Muscle layer of colon (tissue), 2 donors: ENCODE measurements around the gene PRR3.
"Not testable (repeated sequence)": the region's sequence is repeated elsewhere in the genome, so short reads cannot be mapped to it uniquely, and the experiment has no call there.

ENCODE experiments used
- H3K27ac ChIP-seq: one replicate; pipeline ENCODE4 v1.7.0; 2013; ENCODE audit warnings: low read depth, mild to moderate bottlenecking, low read length, moderate library complexity
- H3K27me3 ChIP-seq, 2 donors: one replicate each; pipeline ENCODE4 v1.7.0; 2013; ENCODE audit warnings: low read length in 2 of 2, mild to moderate bottlenecking in 2 of 2; ENCODE audit not compliant: insufficient read depth in 2 of 2, control insufficient read depth in 1 of 2
- H3K36me3 ChIP-seq: one replicate; pipeline ENCODE4 v1.7.0; 2013; ENCODE audit warnings: mild to moderate bottlenecking, low read length; ENCODE audit not compliant: insufficient read depth
- H3K4me1 ChIP-seq: one replicate; pipeline ENCODE4 v1.7.0; 2013; ENCODE audit warnings: mild to moderate bottlenecking, low read length; ENCODE audit not compliant: insufficient read depth
- H3K4me3 ChIP-seq, 2 donors: one replicate each; pipeline ENCODE4 v1.7.0; 2013; ENCODE audit warnings: low read length in 2 of 2, low read depth in 1 of 2, mild to moderate bottlenecking in 1 of 2, moderate library complexity in 1 of 2
- H3K9ac ChIP-seq: one replicate; pipeline ENCODE4 v1.7.0; 2013; ENCODE audit warnings: low read length
- H3K9me3 ChIP-seq: one replicate; pipeline ENCODE4 v1.7.0; 2013; ENCODE audit warnings: mild to moderate bottlenecking, low read length
- donor health status: abdominal sarcoma.
- donor health status: Adenocarcinoma of cecum.

Gene PRR3

GRCh38 chr6:30556906-30557682 lies at the start of gene PRR3:
Gene PRR3, plus strand, starts transcription at chr6:30557295. Its CDS starts 50 bp downstream, at chr6:30557345.
- H3K4me1 ChIP-seq = peaks cover 20% of the 10 kb centered on the region
- H3K9ac ChIP-seq = peak within 1 kb of the TSS; percentile 92
- no peaks in the 10 kb centered on the region for H3K27me3 ChIP-seq
- peak within 1 kb of the TSS; percentile 88 to 98 for H3K4me3 ChIP-seq
- peaks cover 31% of the 10 kb centered on the region for H3K36me3 ChIP-seq
- peak within 1 kb of the TSS; percentile 99 for H3K27ac ChIP-seq
- no peaks in the 10 kb centered on the region for H3K9me3 ChIP-seq

DNA sequence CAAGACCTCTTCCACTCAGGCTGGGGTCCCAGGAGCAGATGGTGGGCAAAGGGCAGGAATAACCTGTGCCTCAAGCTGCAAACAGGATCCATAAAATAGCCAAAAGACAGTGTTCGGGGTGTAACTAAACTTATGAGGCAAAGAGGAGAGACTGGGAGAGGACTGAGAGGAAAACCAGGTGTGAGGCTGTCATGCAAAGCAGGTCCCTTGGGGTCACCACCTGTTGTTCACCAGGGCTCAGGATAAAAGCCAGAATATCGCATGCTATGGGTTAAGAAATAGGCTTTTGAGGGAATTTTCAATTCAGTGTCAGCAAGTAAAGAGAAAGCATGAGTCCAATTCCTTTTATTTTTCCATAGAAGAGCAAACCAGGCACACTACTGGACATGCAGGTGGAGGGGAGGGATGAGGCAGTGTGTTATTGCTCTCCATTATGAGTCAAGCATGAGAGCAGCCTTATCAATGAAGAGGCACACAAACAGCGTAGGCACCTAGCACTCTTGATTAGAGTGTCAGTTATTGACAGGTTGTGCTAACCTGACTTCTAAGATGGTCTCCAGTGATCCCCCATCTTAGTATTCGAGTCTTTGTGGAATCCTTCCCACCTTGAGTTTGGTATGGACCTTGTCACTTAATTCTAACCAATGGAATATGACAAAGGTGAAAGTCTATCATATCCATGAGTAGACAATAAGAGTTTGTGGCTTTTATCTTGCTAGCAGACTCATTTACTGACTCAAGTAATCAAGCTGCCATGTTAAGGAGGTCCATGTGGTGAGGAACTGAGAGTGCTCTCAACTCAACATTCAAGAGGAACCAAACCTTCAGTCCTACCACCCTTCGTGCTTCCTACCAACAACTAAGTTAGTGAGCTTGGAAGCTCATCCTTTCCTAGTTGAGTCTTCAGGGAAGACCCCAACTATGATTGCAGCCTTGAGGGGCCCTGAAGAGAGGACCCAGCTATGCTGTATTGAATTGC lies 49.0 kb upstream of the PRR3 start:
- Histone ChIP-seq H3K36me3 (no peaks in the 10 kb centered on the region), H3K27ac (no peak overlapping the region), H3K27me3 (no peaks in the 10 kb centered on the region), H3K9me3 (no peaks in the 10 kb centered on the region), H3K4me1 (no peaks in the 10 kb centered on the region), H3K9ac (no peak overlapping the region), H3K4me3 (no peak overlapping the region)

DNA sequence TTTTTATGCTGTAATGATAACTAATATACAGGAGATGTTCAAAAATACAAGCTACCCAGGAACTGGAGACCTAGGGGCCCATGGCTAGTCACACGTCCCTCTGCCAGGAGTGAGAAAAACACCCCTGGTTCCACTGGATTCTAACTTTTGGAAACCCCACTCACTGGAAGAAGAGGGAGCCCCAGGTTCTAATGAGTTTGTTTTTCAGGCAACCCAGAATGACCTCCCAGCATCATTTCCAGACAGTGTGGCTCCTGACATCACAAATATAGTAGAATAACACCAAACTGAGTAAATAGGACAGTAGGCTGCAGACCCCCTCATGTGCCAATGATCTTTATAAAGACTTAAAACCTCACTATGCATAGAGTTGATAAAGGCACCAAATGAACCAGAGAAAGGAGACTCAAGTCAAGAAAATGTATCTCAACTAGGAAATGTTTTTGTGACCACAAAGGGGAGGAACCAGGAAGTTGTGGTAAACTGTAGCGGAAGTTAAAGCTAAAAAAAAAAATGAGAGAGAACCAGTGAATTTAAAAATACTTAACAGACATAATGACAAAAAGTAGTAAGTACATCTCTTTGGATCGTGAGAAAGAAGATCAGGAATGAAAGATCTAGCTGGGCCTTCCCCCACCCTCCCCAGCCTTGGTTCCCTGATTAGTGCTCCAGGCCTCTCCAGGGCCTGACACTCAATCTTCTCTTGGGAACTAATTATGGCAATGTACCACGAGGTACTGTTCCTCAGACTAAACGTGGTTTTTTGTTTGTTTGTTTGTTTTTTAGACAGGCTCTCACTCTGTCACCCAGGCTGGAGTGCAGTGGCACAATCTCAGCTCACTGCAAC lies 48.0 kb upstream of the PRR3 start:
- Histone ChIP-seq H3K4me1 (no peaks in the 10 kb centered on the region), H3K9me3 (no peaks in the 10 kb centered on the region), H3K27ac (no peak overlapping the region), H3K36me3 (no peaks in the 10 kb centered on the region), H3K9ac (no peak overlapping the region), H3K27me3 (no peaks in the 10 kb centered on the region), H3K4me3 (no peak overlapping the region)

GRCh38 chr6:30510419-30511168 lies 46.5 kb upstream of the PRR3 start:
- no peaks in the 10 kb centered on the region for H3K36me3 ChIP-seq
- no peaks in the 10 kb centered on the region for H3K4me1 ChIP-seq
- H3K27ac ChIP-seq = no peak overlapping the region
- H3K9ac ChIP-seq = no peak overlapping the region
- no peak overlapping the region for H3K4me3 ChIP-seq
- H3K9me3 ChIP-seq = no peaks in the 10 kb centered on the region
- no peaks in the 10 kb centered on the region for H3K27me3 ChIP-seq

DNA sequence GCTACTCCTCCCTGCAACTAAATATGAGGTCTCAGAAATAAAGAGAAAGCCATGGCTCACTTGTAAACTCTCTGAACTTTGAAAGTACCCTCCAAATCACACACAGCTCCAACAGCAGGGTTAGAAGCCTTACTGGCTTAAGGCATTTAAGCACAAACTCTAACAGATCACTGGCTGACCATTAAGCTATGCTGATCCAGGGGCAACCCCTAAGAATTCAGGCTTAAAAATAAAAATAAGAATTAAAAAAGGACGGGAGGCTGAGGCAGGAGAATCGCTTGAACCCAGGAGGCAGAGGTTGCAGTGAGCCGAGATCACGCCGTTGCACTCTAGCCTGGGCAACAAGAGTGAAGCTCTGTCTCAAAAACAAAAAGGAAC lies 45.9 kb upstream of the PRR3 start:
- no peak overlapping the region for H3K27ac ChIP-seq
- no peaks in the 10 kb centered on the region for H3K9me3 ChIP-seq
- no peak overlapping the region for H3K4me3 ChIP-seq
- H3K4me1 ChIP-seq = no peaks in the 10 kb centered on the region
- no peaks in the 10 kb centered on the region for H3K36me3 ChIP-seq
- H3K9ac ChIP-seq = no peak overlapping the region
- H3K27me3 ChIP-seq = no peaks in the 10 kb centered on the region

DNA sequence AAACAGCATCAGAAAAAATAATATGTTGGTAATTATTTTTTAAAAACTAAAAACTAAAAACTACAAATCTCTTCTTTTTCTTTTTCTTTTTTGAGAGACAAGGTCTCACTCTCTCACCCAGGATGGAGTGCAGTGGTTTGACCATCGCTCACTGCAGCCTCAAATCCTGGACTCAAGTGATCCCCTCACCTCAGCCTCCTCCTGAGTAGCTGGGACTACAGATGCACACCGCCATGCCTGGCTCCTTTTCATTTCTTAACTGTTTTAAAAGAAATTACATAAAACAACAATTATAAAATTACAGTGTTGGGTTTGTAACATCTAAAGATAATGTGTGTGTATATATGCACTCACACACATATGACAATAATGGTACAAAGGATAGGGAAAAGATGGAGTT lies 43.6 kb upstream of the PRR3 start:
- Histone ChIP-seq H3K27me3 (no peaks in the 10 kb centered on the region), H3K36me3 (no peaks in the 10 kb centered on the region), H3K4me3 (no peak overlapping the region), H3K4me1 (no peaks in the 10 kb centered on the region), H3K9me3 (no peaks in the 10 kb centered on the region), H3K27ac (no peak overlapping the region), H3K9ac (no peak overlapping the region)

- Histone ChIP-seq H3K9ac (no peak overlapping the region), H3K36me3 (no peaks in the 10 kb centered on the region), H3K4me3 (no peak overlapping the region), H3K27ac (no peak overlapping the region), H3K27me3 (no peaks in the 10 kb centered on the region), H3K4me1 (peaks cover 5% of the 10 kb centered on the region), H3K9me3 (no peaks in the 10 kb centered on the region)
Observed at GRCh38 chr6:30515106-30515505, 42.0 kb upstream of the PRR3 start.

DNA sequence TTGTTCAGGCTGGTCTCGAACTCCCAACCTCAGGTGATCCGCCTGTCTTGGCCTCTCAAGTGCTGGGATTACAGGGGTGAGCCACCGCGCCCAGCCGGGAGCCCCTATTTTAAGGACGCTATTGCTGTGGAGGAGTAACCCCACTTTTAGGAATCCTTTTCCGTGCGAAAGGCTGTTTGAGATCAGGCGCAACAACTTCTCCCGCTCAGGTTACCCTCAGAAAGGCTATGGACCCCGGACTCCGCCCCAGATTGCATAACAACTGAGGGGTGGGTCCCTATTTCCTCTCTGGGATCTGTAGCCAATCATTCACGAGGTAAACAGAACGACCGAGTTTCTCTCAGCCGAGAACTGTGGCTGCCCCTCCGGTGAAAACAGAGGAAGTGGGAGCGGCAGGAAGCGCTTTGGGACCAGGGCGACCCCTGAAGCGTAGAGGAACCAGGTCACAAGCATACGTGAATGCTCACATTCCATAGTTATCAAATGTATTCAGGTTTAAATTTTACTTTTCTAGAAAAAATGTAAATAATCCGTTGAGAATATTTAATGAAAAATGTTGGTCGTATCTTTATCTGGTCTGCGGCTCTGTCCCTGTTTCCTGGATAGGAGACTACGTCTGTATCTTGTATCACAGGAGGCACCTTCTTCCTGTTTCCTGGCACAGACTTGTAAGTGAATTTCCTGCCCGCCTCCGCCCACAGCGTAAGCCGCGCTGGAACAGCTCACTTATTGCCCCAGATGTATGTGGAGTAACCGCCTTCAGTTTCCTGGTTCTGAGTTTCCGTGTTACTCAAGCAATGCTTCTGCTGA lies 40.9 kb upstream of the PRR3 start:
- Histone ChIP-seq H3K27ac (peak overlapping the region; percentile 59), H3K27me3 (no peaks in the 10 kb centered on the region), H3K4me3 (peak overlapping the region in 1 of 2 donors; percentile 73), H3K4me1 (peaks cover 9% of the 10 kb centered on the region), H3K36me3 (no peaks in the 10 kb centered on the region), H3K9ac (peak overlapping the region; percentile 44), H3K9me3 (no peaks in the 10 kb centered on the region)

GRCh38 chr6:30516754-30517076 lies 40.4 kb upstream of the PRR3 start:
- H3K9me3 ChIP-seq, H3K36me3 ChIP-seq, H3K4me1 ChIP-seq, H3K27me3 ChIP-seq: not testable (repeated sequence)
- H3K4me3 ChIP-seq = peak overlapping the region in 1 of 2 donors; percentile 73
- peak overlapping the region; percentile 44 for H3K9ac ChIP-seq
- peak overlapping the region; percentile 59 for H3K27ac ChIP-seq

DNA sequence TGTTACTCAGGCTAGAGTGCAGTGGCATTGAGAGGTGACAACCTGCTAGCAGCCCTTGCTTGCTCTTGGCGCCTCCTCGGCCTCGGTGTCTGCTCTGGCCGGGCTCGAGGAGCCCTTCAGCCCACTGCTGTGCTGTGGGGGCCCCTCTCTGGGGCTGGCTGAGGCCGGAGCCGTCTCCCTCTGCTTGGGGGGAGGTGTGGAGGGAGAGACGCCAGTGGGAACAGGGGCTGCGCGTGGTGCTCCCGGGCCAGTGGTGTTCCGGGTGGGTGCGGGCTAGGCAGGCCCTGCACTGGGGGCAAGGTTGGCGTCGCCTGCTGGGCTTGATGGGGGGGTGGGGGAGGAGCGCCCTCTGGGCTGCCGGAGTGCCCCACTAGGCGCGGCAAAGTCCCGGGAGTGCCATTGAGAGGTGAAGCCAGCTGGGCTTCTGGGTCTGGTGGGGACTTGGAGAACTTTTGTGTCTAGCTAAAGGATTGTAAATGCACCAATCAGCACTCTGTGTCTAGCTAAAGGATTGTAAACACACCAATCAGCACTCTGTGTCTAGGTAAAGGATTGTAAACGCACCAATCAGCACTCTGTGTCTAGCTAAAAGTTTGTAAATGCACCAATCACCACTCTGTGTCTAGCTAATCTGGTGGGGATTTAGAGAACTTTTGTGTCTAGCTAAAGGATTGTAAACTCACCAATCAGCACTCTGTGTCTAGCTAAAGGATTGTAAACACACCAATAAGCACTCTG lies 39.2 kb upstream of the PRR3 start:
- H3K36me3 ChIP-seq, H3K27ac ChIP-seq, H3K4me1 ChIP-seq: not testable (repeated sequence)

More for the DNA sequence above, 39.2 kb upstream of the PRR3 start:
- not testable (repeated sequence) for H3K27me3 ChIP-seq, H3K9ac ChIP-seq, H3K9me3 ChIP-seq, H3K4me3 ChIP-seq
